ENCODE data around the gene ALKBH5. TPM values are rescaled to one million over a fixed set of nuclear protein-coding genes. Genes with fewer than 3 reads are reported as not detected.

ALKBH5 gene
- total RNA-seq, 1 experiment from 2014 or later: 97.8 TPM

DNA sequence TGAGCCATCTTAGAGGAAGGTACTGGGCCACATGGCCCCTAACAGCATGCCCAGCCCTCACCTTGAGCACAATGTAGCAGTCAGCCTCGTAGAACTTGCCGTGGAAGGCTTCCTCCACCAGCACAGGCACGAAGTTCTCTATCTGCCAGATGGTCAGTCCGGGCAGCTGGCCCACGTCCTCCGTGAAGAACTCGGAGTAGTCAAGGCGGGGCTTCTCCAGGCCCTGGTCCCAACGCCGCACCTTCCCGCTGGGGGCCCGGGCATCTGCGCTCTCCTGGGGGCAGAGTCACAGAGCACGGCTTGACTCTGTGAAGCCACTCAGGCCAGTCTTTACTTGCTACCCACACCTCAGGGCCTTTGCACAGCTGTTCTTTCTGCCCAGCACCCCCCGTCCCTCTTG is 67.6 kb downstream of the ALKBH5 start:
- RAD21 ChIA-PET (ENCODE audit: low non-redundant PET in 1 of 2, low total read pairs in 2 of 2, uncharacterized antibody in 2 of 2, unreplicated experiment in 2 of 2): no interaction called here
- no peak for ATAC-seq

More for the DNA sequence above, 67.6 kb downstream of the ALKBH5 start:
- no peaks in the 10 kb centered on the region for H3K9me3 ChIP-seq (ENCODE audit: control insufficient read depth in 1 of 2, insufficient read depth in 1 of 2, low read depth in 1 of 2, low read length in 2 of 2)
- H3K4me2 ChIP-seq (ENCODE audit: low read length): no peak overlapping the region
- H3K4me1 ChIP-seq (ENCODE audit: control insufficient read depth in 1 of 2, insufficient read depth in 2 of 2, low read length in 2 of 2): peaks cover 0 to 12% of the 10 kb centered on the region in 2 experiments; a peak in 2 of 4 replicates
- intact Hi-C loops (cut with micrococcal nuclease): no loop called here
- no peaks in the 10 kb centered on the region for H3K27me3 ChIP-seq (ENCODE audit: insufficient read depth, low read length)
- POLR2A ChIA-PET: no interaction called here
- H3K36me3 ChIP-seq (ENCODE audit: control insufficient read depth in 1 of 2, insufficient read depth in 2 of 2, low read length in 2 of 2): peaks cover 21 to 62% of the 10 kb centered on the region in 2 experiments
- CTCF ChIA-PET: no interaction called here
- peaks cover 6% of the 10 kb centered on the region; the same call in 1 of the 2 replicates for H4K20me1 ChIP-seq (ENCODE audit: insufficient read depth)
- H3K9ac ChIP-seq (ENCODE audit: low read length): no peak overlapping the region
- TF ChIP-seq, protein P1, sequence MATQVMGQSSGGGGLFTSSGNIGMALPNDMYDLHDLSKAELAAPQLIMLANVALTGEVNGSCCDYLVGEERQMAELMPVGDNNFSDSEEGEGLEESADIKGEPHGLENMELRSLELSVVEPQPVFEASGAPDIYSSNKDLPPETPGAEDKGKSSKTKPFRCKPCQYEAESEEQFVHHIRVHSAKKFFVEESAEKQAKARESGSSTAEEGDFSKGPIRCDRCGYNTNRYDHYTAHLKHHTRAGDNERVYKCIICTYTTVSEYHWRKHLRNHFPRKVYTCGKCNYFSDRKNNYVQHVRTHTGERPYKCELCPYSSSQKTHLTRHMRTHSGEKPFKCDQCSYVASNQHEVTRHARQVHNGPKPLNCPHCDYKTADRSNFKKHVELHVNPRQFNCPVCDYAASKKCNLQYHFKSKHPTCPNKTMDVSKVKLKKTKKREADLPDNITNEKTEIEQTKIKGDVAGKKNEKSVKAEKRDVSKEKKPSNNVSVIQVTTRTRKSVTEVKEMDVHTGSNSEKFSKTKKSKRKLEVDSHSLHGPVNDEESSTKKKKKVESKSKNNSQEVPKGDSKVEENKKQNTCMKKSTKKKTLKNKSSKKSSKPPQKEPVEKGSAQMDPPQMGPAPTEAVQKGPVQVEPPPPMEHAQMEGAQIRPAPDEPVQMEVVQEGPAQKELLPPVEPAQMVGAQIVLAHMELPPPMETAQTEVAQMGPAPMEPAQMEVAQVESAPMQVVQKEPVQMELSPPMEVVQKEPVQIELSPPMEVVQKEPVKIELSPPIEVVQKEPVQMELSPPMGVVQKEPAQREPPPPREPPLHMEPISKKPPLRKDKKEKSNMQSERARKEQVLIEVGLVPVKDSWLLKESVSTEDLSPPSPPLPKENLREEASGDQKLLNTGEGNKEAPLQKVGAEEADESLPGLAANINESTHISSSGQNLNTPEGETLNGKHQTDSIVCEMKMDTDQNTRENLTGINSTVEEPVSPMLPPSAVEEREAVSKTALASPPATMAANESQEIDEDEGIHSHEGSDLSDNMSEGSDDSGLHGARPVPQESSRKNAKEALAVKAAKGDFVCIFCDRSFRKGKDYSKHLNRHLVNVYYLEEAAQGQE (IDR thresholded peaks at IDR 0.05; ENCODE audit: low read depth): no peak
- no peak for TF ChIP-seq FOSL1 (IDR thresholded peaks at IDR 0.05; ENCODE audit: low read depth)
- no peak for TF ChIP-seq TCF7L2 (IDR thresholded peaks at IDR 0.05; ENCODE audit: borderline replicate concordance, extremely low read depth, insufficient read depth, insufficient read length)
- TF ChIP-seq SIN3A (IDR thresholded peaks at IDR 0.05; ENCODE audit: low read depth): no peak
- TF ChIP-seq EZH2phosphoT487 (IDR thresholded peaks at IDR 0.05; ENCODE audit: borderline replicate concordance): no peak
- TF ChIP-seq SP1 (IDR thresholded peaks at IDR 0.05; ENCODE audit: low read depth): no peak
- TF ChIP-seq, protein P2, sequence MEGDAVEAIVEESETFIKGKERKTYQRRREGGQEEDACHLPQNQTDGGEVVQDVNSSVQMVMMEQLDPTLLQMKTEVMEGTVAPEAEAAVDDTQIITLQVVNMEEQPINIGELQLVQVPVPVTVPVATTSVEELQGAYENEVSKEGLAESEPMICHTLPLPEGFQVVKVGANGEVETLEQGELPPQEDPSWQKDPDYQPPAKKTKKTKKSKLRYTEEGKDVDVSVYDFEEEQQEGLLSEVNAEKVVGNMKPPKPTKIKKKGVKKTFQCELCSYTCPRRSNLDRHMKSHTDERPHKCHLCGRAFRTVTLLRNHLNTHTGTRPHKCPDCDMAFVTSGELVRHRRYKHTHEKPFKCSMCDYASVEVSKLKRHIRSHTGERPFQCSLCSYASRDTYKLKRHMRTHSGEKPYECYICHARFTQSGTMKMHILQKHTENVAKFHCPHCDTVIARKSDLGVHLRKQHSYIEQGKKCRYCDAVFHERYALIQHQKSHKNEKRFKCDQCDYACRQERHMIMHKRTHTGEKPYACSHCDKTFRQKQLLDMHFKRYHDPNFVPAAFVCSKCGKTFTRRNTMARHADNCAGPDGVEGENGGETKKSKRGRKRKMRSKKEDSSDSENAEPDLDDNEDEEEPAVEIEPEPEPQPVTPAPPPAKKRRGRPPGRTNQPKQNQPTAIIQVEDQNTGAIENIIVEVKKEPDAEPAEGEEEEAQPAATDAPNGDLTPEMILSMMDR (IDR thresholded peaks at IDR 0.05 in 2 of 3, conservative IDR thresholded peaks at IDR 0.05 in 1 of 3; ENCODE audit: borderline replicate concordance in 1 of 3, insufficient read depth in 1 of 3, low read depth in 2 of 3, low read length in 2 of 3): no peak
- no peak for TF ChIP-seq SRF (IDR thresholded peaks at IDR 0.05; ENCODE audit: low read depth)
- TF ChIP-seq CEBPB (IDR thresholded peaks at IDR 0.05; ENCODE audit: low read depth): no peak
- no peak for TF ChIP-seq ELF1 (IDR thresholded peaks at IDR 0.05; ENCODE audit: borderline replicate concordance, low read depth)
- TF ChIP-seq POLR2A (IDR thresholded peaks at IDR 0.05; ENCODE audit: borderline replicate concordance, extremely low read depth, insufficient read depth, insufficient read length): no peak
- TF ChIP-seq YY1 (IDR thresholded peaks at IDR 0.05; ENCODE audit: extremely low read depth, insufficient replicate concordance, low read depth, low read length): no peak
- TF ChIP-seq, protein P3, sequence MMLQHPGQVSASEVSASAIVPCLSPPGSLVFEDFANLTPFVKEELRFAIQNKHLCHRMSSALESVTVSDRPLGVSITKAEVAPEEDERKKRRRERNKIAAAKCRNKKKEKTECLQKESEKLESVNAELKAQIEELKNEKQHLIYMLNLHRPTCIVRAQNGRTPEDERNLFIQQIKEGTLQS (IDR thresholded peaks at IDR 0.05): no peak
- TF ChIP-seq ZNF274 (IDR thresholded peaks at IDR 0.05; ENCODE audit: low read depth, low read length): no peak
- no peak for TF ChIP-seq JUND (IDR thresholded peaks at IDR 0.05)
- TF ChIP-seq RAD21 (IDR thresholded peaks at IDR 0.05; ENCODE audit: low read depth): no peak
- H3K79me2 ChIP-seq (ENCODE audit: insufficient read depth, low read length): peaks cover 17% of the 10 kb centered on the region; the same call in 1 of the 2 replicates
- no TSS peak for BruUV-seq (replicated peaks)
- no peak overlapping the region; the same call in 1 of the 2 replicates for H3K27ac ChIP-seq (ENCODE audit: low read depth, low read length)
- H3K9me2 ChIP-seq (ENCODE audit: insufficient read depth): no peaks in the 10 kb centered on the region
- DNase-seq (ENCODE audit: low read depth, low spot score): no peak
- no peak overlapping the region for H3K4me3 ChIP-seq (replicated peaks in 1 of 2; ENCODE audit: low read depth in 1 of 2, low read length in 2 of 2)
- H2AFZ ChIP-seq (ENCODE audit: low read depth, low read length, poor library complexity, severe bottlenecking): no peak overlapping the region
